WTC11 (cell line): ENCODE measurements around the gene SLU7. TPM values are rescaled to one million over a fixed set of nuclear protein-coding genes. Genes with fewer than 3 reads are reported as not detected.

ENCODE experiments used
- ATAC-seq: fragments of 200-7000 bp; cut with Tn5 transposase; 2 replicates; pipeline ENCODE4 v1.10.0; 2021; ENCODE audit warnings: mild to moderate bottlenecking, moderate library complexity
- CTCF ChIA-PET: fragments of 300-600 bp; sonication (Branson Sonifier 250); formaldehyde crosslinking; loops from one replicate; lab custom pipeline; 2021; ENCODE audit warnings: antibody characterized with exemption; lab: Charles Lee
- POLR2A ChIA-PET: fragments of 350-600 bp; sonication (Branson Sonifier 250); formaldehyde crosslinking; loops from one replicate; lab custom pipeline; 2021; ENCODE audit warnings: antibody characterized with exemption; lab: Charles Lee
- DNase-seq: peaks from one replicate; pipeline ENCODE4 v3.0.0; 2021; ENCODE audit warnings: low spot score
- H3K27ac Mint-ChIP-seq: 2 replicates; pipeline ENCODE4 v1.8.0; 2021; ENCODE audit warnings: mixed read lengths
- H3K27me3 Mint-ChIP-seq: 2 replicates; pipeline ENCODE4 v1.8.0; 2021; ENCODE audit warnings: low read depth, mild to moderate bottlenecking, moderate library complexity, mixed read lengths
- H3K36me3 Mint-ChIP-seq: 2 replicates; pipeline ENCODE4 v1.8.0; 2021; ENCODE audit warnings: mixed read lengths
- H3K4me1 Mint-ChIP-seq: 2 replicates; pipeline ENCODE4 v1.8.0; 2022; ENCODE audit warnings: mixed read lengths
- H3K4me3 Mint-ChIP-seq: 2 replicates; pipeline ENCODE4 v1.8.0; 2021; ENCODE audit warnings: mild to moderate bottlenecking, moderate library complexity, mixed read lengths
- H3K9me3 Mint-ChIP-seq: 2 replicates; pipeline ENCODE4 v1.8.0; 2021; ENCODE audit warnings: mixed read lengths
- ARID4B ChIP-seq: sonication (generic); formaldehyde crosslinking; IDR thresholded peaks from 2 replicates; pipeline ENCODE4 v1.8.0; 2023; ENCODE audit warnings: missing genetic modification reagents, mild to moderate bottlenecking, borderline replicate concordance
- E2F1 ChIP-seq: sonication (generic); formaldehyde crosslinking; IDR thresholded peaks from 2 replicates; pipeline ENCODE4 v1.8.0; 2022; ENCODE audit warnings: mild to moderate bottlenecking, missing genetic modification reagents
- E2F4 ChIP-seq: sonication (generic); formaldehyde crosslinking; IDR thresholded peaks from 2 replicates; pipeline ENCODE4 v1.8.1; 2022; ENCODE audit warnings: low read depth, mild to moderate bottlenecking, moderate library complexity, missing genetic modification reagents, borderline replicate concordance
- EMX1 ChIP-seq: fragments of 250-450 bp; sonication (Bioruptor Pico); IDR thresholded peaks from 2 replicates; pipeline ENCODE4 v1.8.0; 2021; ENCODE audit warnings: mild to moderate bottlenecking
- ERG ChIP-seq: fragments of 250-450 bp; sonication (Bioruptor Pico); IDR thresholded peaks from 2 replicates; pipeline ENCODE4 v1.8.0; 2021; ENCODE audit warnings: mild to moderate bottlenecking
- ESRRA ChIP-seq: sonication (generic); formaldehyde crosslinking; IDR thresholded peaks from 2 replicates; pipeline ENCODE4 v1.8.1; 2022; ENCODE audit warnings: mild to moderate bottlenecking, missing genetic modification reagents, borderline replicate concordance
- ETV6 ChIP-seq: sonication (generic); formaldehyde crosslinking; IDR thresholded peaks from 2 replicates; pipeline ENCODE4 v1.8.1; 2022; ENCODE audit warnings: mild to moderate bottlenecking, missing genetic modification reagents
- GABPB1 ChIP-seq: sonication (generic); formaldehyde crosslinking; IDR thresholded peaks from 2 replicates; pipeline ENCODE4 v1.8.1; 2023; ENCODE audit warnings: mild to moderate bottlenecking, missing genetic modification reagents
- GRHL2 ChIP-seq: fragments of 250-450 bp; sonication (Bioruptor Pico); IDR thresholded peaks from 2 replicates; pipeline ENCODE4 v1.8.0; 2022; ENCODE audit warnings: mild to moderate bottlenecking, moderate library complexity; ENCODE audit not compliant: insufficient replicate concordance, severe bottlenecking
- GTF2I ChIP-seq: fragments of 250-450 bp; sonication (Bioruptor Pico); conservative IDR thresholded peaks from 2 replicates; pipeline ENCODE4 v1.4.0; 2021; ENCODE audit warnings: mild to moderate bottlenecking
- HMGA2 ChIP-seq: fragments of 250-450 bp; sonication (Bioruptor Pico); IDR thresholded peaks from 2 replicates; pipeline ENCODE4 v1.4.0; 2021; ENCODE audit warnings: mild to moderate bottlenecking, moderate library complexity
- IRF2 ChIP-seq: sonication (generic); formaldehyde crosslinking; IDR thresholded peaks from 2 replicates; pipeline ENCODE4 v1.8.0; 2022; ENCODE audit warnings: low read depth, missing genetic modification reagents, borderline replicate concordance
- JAZF1 ChIP-seq: fragments of 250-450 bp; sonication (Bioruptor Pico); IDR thresholded peaks from 2 replicates; pipeline ENCODE4 v1.9.0; 2021; ENCODE audit warnings: moderate library complexity, mild to moderate bottlenecking, inconsistent platforms
- KAT7 ChIP-seq: sonication (generic); formaldehyde crosslinking; IDR thresholded peaks from 2 replicates; pipeline ENCODE4 v1.8.1; 2023; ENCODE audit warnings: missing genetic modification reagents, mild to moderate bottlenecking, borderline replicate concordance
- MXD4 ChIP-seq: fragments of 250-450 bp; sonication (Bioruptor Pico); IDR thresholded peaks from 2 replicates; pipeline ENCODE4 v1.8.0; 2021; ENCODE audit warnings: mild to moderate bottlenecking, moderate library complexity, borderline replicate concordance
- NFATC4 ChIP-seq: fragments of 250-450 bp; sonication (Bioruptor Pico); IDR thresholded peaks from 2 replicates; pipeline ENCODE4 v1.9.0; 2021; ENCODE audit warnings: mild to moderate bottlenecking
- NFE2L1 ChIP-seq: sonication (generic); formaldehyde crosslinking; IDR thresholded peaks from 2 replicates; pipeline ENCODE4 v1.8.1; 2023; ENCODE audit warnings: missing genetic modification reagents
- NFYB ChIP-seq: sonication (generic); formaldehyde crosslinking; conservative IDR thresholded peaks from 2 replicates; pipeline ENCODE4 v1.8.0; 2022; ENCODE audit warnings: low read depth, missing genetic modification reagents
- NR2C2 ChIP-seq: sonication (generic); formaldehyde crosslinking; IDR thresholded peaks from 2 replicates; pipeline ENCODE4 v1.8.0; 2022; ENCODE audit warnings: mild to moderate bottlenecking, missing genetic modification reagents
- RORB ChIP-seq: fragments of 250-450 bp; sonication (Bioruptor Pico); IDR thresholded peaks from 2 replicates; pipeline ENCODE4 v1.9.0; 2021; ENCODE audit warnings: mild to moderate bottlenecking
- TCF7 ChIP-seq: sonication (generic); formaldehyde crosslinking; IDR thresholded peaks from 2 replicates; pipeline ENCODE4 v1.8.0; 2022; ENCODE audit warnings: mild to moderate bottlenecking, low read depth, missing genetic modification reagents, moderate library complexity
- USF1 ChIP-seq: sonication (generic); formaldehyde crosslinking; IDR thresholded peaks from 2 replicates; pipeline ENCODE4 v1.8.0; 2022; ENCODE audit warnings: mild to moderate bottlenecking, missing genetic modification reagents
- ZNF263 ChIP-seq: sonication (generic); formaldehyde crosslinking; IDR thresholded peaks from 2 replicates; pipeline ENCODE4 v1.8.1; 2022; ENCODE audit warnings: low read depth, mild to moderate bottlenecking, moderate library complexity, missing genetic modification reagents
- ZNF317 ChIP-seq: sonication (generic); formaldehyde crosslinking; IDR thresholded peaks from 2 replicates; pipeline ENCODE4 v1.8.1; 2023; ENCODE audit warnings: low read depth, mild to moderate bottlenecking, moderate library complexity, missing genetic modification reagents, borderline replicate concordance
- ZSCAN18 ChIP-seq: fragments of 250-450 bp; sonication (Bioruptor Pico); IDR thresholded peaks from 2 replicates; pipeline ENCODE4 v2.1.2; 2022; ENCODE audit warnings: mild to moderate bottlenecking, moderate library complexity
- total RNA-seq: library from RNA; stranded (reverse); gene quantifications from 3 replicates; pipeline ENCODE4 v1.2.3, GENCODE V29; 2021

Gene SLU7
- total RNA-seq, 1 experiment from 2014 or later, result 32.5 TPM

GRCh38 chr5:160395111-160395510 is 23.8 kb downstream of the SLU7 start (continued):
- no peak for TF ChIP-seq NFATC4 (CRISPR knock-in tag)
- no peak for TF ChIP-seq IRF2 (CRISPR knock-in tag)
- TF ChIP-seq KAT7 (CRISPR knock-in tag), result no peak
- no peak for TF ChIP-seq ZSCAN18
- TF ChIP-seq TCF7 (CRISPR knock-in tag), result no peak
- TF ChIP-seq USF1, result no peak
- no peak for TF ChIP-seq GABPB1 (CRISPR knock-in tag)

GRCh38 chr5:160390787-160391696 is 27.8 kb downstream of the SLU7 start:
- peaks cover 9% of the 10 kb centered on the region for H3K27me3 Mint-ChIP-seq
- no peaks in the 10 kb centered on the region for H3K4me1 Mint-ChIP-seq
- DNase-seq, result no peak
- ChIA-PET POLR2A (interaction anchor here (0.7 kb wide), 1 partner anchor 280 kb away, joined by 8 read pairs; no protein-coding TSS in a partner anchor), CTCF (interaction anchor here (0.6 to 3.9 kb wide), 45 partner anchors 9 to 404 kb away, joined by 3 to 27 read pairs (median 4); partner anchors contain the start of genes C1QTNF2, FAM200C, PTTG1 and TTC1)
- peaks cover 19% of the 10 kb centered on the region for H3K9me3 Mint-ChIP-seq
- no peak for ATAC-seq
- TF ChIP-seq HMGA2 (CRISPR knock-in tag), result no peak
- no peak for TF ChIP-seq EMX1
- TF ChIP-seq ARID4B, result no peak
- TF ChIP-seq ETV6 (CRISPR knock-in tag), result no peak
- TF ChIP-seq GRHL2 (CRISPR knock-in tag), result no peak
- TF ChIP-seq JAZF1, result no peak
- no peak for TF ChIP-seq E2F1
- no peak for TF ChIP-seq MXD4 (CRISPR knock-in tag)
- TF ChIP-seq NFYB (CRISPR knock-in tag), result no peak
- TF ChIP-seq NR2C2 (CRISPR knock-in tag), result no peak
- TF ChIP-seq GABPB1 (CRISPR knock-in tag), result no peak
- no peak for TF ChIP-seq ZNF317 (CRISPR knock-in tag)
- TF ChIP-seq NFE2L1 (CRISPR knock-in tag), result no peak
- no peak for TF ChIP-seq ESRRA (CRISPR knock-in tag)
- TF ChIP-seq ZNF263 (CRISPR knock-in tag), result no peak
- no peak for TF ChIP-seq ERG (CRISPR knock-in tag)
- no peak for TF ChIP-seq NFATC4 (CRISPR knock-in tag)
- no peak for TF ChIP-seq GTF2I
- no peak for TF ChIP-seq RORB (CRISPR knock-in tag)
- no peak for TF ChIP-seq E2F4 (CRISPR knock-in tag)
- H3K4me3 Mint-ChIP-seq, result no peak overlapping the region
- peaks cover 11% of the 10 kb centered on the region for H3K36me3 Mint-ChIP-seq
- 0 out of 2 replicates have a peak overlapping the region, but pooled peaks have one; percentile 36 for H3K27ac Mint-ChIP-seq
